GM21360 (cell line): Measurements from ENCODE around the gene AZI2.

Experiments used
- ATAC-seq: cut with Tn5 transposase; IDR thresholded peaks from one replicate; pipeline ENCODE4 v1.9.1; 2021; ENCODE audit warnings: mild to moderate bottlenecking, moderate library complexity; ENCODE audit not compliant: unreplicated experiment

The AZI2 gene

DNA sequence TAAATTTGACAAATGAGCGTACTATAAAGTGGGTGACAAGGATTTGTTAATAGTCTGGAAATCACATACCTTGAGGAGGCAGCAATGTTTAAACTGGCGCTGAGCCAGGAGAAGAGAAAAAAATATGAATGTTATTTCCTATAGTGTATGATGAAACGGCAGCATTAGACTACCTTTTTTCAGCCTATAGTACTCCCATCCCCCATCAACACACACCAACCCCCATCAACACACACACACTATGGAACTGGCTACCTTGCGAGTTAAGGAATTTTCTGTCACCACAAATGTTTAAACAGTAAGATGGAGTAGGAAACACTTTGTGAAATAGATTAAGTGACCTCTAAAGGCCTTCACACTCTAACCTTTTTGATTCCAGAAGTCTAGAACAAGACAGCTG is 46.9 kb downstream of the AZI2 start:
- ATAC-seq: no peak

- ATAC-seq: no peak
These were observed 48.2 kb downstream of the AZI2 start for GRCh38 chr3:28300345-28300962.

DNA sequence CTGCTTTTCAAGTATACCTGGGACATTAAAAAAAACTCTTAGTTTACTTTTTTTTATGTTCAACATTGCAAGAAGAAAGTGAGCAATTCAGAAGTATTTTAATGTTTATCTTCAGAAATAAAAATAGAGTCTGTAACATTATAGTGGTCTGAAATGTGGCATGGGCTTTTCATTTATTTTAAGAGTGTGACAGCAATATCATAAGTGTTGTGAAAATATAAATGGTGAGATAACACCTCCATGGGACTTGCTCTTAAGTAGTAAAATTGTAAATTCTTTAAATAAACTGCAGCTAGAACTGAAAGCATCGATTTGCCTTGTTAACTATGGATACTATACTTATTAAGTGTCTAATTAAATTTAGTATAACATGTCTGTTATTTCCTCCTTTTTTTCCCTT is 48.9 kb downstream of the AZI2 start:
- ATAC-seq: no peak

- no peak for ATAC-seq
These were observed 52.6 kb downstream of the AZI2 start for GRCh38 chr3:28295898-28296490.

GRCh38 chr3:28294667-28295413 is 53.8 kb downstream of the AZI2 start:
- no peak for ATAC-seq

- ATAC-seq: no peak
These were observed 56.0 kb downstream of the AZI2 start for GRCh38 chr3:28292622-28293021.

GRCh38 chr3:28291577-28291976 is 57.0 kb downstream of the AZI2 start:
- ATAC-seq: no peak

DNA sequence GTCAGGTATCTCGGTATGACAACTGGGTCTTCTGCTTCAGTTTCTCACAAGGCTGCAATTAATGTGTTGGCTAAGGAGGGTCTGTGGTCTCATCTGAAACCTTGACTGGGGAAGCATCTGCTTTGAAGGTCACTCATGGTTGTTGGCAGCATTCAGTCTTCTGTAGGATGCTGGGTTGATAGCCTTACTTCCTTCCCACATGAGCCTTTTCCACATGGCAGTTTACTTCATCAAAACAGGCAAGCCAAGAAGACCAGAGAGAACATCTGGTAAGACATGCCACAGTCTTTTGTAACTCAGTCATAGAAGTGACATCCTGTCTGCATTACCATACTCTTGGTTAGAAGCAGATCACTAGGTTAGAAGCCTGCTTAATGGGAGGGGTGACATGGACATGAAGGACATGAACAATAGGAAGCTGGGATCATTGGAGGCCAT is 57.7 kb downstream of the AZI2 start:
- no peak for ATAC-seq

GRCh38 chr3:28287046-28287445 is 61.6 kb downstream of the AZI2 start:
- no peak for ATAC-seq

DNA sequence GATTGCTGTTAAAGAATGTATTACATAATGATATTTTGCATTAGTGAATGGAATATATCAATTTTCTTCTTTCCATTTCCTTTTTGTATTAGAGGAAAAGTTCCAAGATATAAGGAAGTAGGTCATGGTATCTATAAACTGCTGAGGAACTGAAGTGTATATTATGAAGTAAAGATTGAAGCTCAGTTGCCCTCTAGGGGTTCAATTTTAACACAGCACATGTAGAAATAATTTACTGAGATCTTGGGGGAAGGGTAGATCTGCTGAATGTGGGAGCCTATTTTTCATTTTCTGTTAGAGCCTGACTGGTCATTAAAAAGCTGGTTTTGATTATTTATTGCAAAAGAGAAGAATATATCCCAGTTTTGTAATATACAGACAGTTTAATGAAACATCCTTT is 62.0 kb downstream of the AZI2 start:
- peak; percentile 95 for ATAC-seq

DNA sequence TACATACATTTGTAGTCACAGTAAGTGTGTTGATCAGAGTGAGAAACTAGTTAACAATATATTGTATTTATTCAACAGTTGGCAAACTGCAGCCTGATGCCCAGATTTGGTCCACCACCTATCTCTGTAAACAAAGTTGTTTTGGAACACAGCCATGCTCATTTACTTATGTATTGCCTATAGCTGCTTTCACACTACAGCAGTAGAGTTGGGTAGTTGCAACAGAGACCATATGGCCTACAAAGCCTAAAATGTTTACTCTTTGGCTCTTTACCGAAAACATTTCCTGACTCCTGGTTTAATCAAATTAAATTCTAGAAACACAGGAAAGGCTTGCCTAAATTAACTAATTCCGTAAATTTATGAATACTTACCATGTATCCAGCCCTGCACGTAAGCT is 67.8 kb downstream of the AZI2 start:
- no peak for ATAC-seq

DNA sequence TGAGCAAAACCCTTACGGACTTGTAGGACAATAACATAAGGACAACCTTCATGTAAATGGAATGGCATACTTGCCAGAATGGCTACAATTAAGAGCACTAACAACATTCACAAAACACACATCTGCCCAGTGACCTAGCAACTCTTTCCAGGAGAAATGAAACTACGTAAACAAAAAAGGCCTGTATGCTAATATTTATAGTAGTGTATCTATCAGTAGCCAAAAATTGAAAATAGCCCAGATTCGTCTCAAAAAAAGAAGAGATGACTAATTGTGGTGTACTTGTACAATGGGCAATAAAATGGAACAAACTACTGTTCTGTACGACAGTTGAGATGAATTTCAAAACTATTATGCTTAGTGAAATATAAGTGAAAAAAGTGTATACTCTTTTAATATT is 68.9 kb downstream of the AZI2 start:
- peak; percentile 62 for ATAC-seq

GRCh38 chr3:28278918-28279317 is 69.7 kb downstream of the AZI2 start:
- ATAC-seq: no peak

DNA sequence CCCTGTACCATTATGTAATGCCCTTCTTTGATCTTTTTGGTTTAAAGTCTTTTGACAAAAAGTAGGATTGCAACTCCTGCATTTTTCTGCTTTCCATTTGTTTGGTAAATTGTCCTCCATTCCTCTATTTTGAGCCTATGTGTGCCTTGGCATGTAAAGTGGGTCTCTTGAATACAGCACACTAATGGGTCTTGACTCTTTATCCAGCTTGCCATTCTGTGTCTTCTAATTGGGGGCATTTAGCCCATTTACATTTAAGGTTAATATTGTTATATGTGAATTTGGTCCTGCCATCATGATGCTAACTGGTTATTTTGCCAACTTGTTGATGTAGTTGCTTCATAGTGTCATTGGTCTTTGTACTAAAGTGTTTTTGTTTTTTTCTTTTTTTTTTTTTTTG is 74.8 kb downstream of the AZI2 start:
- no peak for ATAC-seq
